ENCODE data around the gene ANKRD29.

DNA sequence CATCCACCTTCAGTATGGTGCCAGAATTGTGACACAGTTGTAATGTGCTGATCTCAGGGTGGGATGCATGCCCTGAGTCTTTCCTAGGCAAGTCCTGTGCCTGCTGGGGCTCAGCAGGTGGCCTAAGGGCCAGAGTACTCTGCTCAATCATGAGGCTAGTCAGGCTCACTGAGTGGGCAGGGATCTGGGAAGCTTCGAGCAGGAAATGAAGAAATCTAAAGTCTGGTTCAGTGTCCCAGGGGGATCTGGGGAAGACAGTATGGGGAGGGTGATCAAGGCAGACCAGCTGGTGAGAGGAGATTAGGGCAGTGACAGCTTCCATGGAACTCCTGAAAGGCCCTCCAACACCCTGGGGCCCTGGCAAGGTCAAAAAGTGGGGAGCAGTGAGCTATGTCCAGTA is 8.9 kb upstream of the ANKRD29 start:
- TF ChIP-seq, protein P1, sequence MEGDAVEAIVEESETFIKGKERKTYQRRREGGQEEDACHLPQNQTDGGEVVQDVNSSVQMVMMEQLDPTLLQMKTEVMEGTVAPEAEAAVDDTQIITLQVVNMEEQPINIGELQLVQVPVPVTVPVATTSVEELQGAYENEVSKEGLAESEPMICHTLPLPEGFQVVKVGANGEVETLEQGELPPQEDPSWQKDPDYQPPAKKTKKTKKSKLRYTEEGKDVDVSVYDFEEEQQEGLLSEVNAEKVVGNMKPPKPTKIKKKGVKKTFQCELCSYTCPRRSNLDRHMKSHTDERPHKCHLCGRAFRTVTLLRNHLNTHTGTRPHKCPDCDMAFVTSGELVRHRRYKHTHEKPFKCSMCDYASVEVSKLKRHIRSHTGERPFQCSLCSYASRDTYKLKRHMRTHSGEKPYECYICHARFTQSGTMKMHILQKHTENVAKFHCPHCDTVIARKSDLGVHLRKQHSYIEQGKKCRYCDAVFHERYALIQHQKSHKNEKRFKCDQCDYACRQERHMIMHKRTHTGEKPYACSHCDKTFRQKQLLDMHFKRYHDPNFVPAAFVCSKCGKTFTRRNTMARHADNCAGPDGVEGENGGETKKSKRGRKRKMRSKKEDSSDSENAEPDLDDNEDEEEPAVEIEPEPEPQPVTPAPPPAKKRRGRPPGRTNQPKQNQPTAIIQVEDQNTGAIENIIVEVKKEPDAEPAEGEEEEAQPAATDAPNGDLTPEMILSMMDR (IDR thresholded peaks at IDR 0.05 in 2 of 3, conservative IDR thresholded peaks at IDR 0.05 in 1 of 3; ENCODE audit: insufficient read depth in 2 of 3, low read depth in 1 of 3, low read length in 3 of 3): no peak
- TF ChIP-seq, protein P2, sequence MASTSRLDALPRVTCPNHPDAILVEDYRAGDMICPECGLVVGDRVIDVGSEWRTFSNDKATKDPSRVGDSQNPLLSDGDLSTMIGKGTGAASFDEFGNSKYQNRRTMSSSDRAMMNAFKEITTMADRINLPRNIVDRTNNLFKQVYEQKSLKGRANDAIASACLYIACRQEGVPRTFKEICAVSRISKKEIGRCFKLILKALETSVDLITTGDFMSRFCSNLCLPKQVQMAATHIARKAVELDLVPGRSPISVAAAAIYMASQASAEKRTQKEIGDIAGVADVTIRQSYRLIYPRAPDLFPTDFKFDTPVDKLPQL (IDR thresholded peaks at IDR 0.05; ENCODE audit: extremely low read depth, insufficient read length): no peak
- TF ChIP-seq ZSCAN32 (CRISPR knock-in tag; IDR thresholded peaks at IDR 0.05) (no peak), PHB (CRISPR knock-in tag; IDR thresholded peaks at IDR 0.05) (no peak), POLR2AphosphoS5 (IDR thresholded peaks at IDR 0.05; ENCODE audit: control insufficient read depth, insufficient read depth, low read depth, low read length) (no peak), NFIX (CRISPR knock-in tag; IDR thresholded peaks at IDR 0.05; ENCODE audit: low read depth) (no peak), ZNF23 (CRISPR knock-in tag; IDR thresholded peaks at IDR 0.05) (no peak), CAMTA2 (CRISPR knock-in tag; conservative IDR thresholded peaks at IDR 0.05) (no peak), RBM15 (IDR thresholded peaks at IDR 0.05; ENCODE audit: insufficient read depth, low read length) (no peak), TCF7L2 (IDR thresholded peaks at IDR 0.05; ENCODE audit: low read depth, low read length) (no peak), EHMT2 (IDR thresholded peaks at IDR 0.05) (no peak), NUFIP1 (IDR thresholded peaks at IDR 0.05; ENCODE audit: partially characterized antibody) (no peak), ZNF384 (IDR thresholded peaks at IDR 0.05; ENCODE audit: low read depth, low read length) (no peak), JUND (IDR thresholded peaks at IDR 0.05; ENCODE audit: borderline replicate concordance, low read depth, low read length) (no peak), JUND (tag; IDR thresholded peaks at IDR 0.05; ENCODE audit: borderline replicate concordance, low read depth, low read length) (no peak)
